HUES6 (cell line): Measurements from ENCODE around the gene RBM6.

Experiments
- H3K27ac ChIP-seq: 2 replicates; pipeline ENCODE4 v1.7.0; 2013; ENCODE audit warnings: low read depth, mild to moderate bottlenecking, low read length, inconsistent platforms
- H3K27me3 ChIP-seq: 2 replicates; pipeline ENCODE4 v1.6.1; 2013; ENCODE audit warnings: low read length; ENCODE audit not compliant: control insufficient read depth, insufficient read depth
- H3K36me3 ChIP-seq: 2 replicates; pipeline ENCODE4 v1.6.1; 2013; ENCODE audit warnings: low read length; ENCODE audit not compliant: control insufficient read depth, insufficient read depth
- H3K4me1 ChIP-seq: 2 replicates; pipeline ENCODE4 v1.6.1; 2013; ENCODE audit warnings: low read length; ENCODE audit not compliant: control insufficient read depth, insufficient read depth
- H3K4me3 ChIP-seq: 2 replicates; pipeline ENCODE4 v1.5.1; 2013; ENCODE audit warnings: low read depth, low read length
- H3K9ac ChIP-seq: one replicate; pipeline ENCODE4 v1.6.1; 2013; ENCODE audit warnings: mild to moderate bottlenecking, low read length
- H3K9me3 ChIP-seq: 2 replicates; pipeline ENCODE4 v1.6.1; 2013; ENCODE audit warnings: low read depth, low read length; ENCODE audit not compliant: control insufficient read depth, insufficient read depth

RBM6 gene

GRCh38 chr3:49939858-49940666, at the start of gene RBM6:
RBM6 (plus strand) TSS chr3:49940150; CDS start chr3:49962642, 22,492 bp downstream.
- Histone ChIP-seq H3K9me3 (no peaks in the 10 kb centered on the region), H3K27me3 (no peaks in the 10 kb centered on the region), H3K4me3 (peak within 1 kb of the TSS; percentile 98), H3K4me1 (no peaks in the 10 kb centered on the region), H3K27ac (peak within 1 kb of the TSS; percentile 54; the same call in 1 of the 2 replicates), H3K36me3 (peaks cover 4% of the 10 kb centered on the region; the same call in 1 of the 2 replicates), H3K9ac (peak within 1 kb of the TSS; percentile 91)

DNA sequence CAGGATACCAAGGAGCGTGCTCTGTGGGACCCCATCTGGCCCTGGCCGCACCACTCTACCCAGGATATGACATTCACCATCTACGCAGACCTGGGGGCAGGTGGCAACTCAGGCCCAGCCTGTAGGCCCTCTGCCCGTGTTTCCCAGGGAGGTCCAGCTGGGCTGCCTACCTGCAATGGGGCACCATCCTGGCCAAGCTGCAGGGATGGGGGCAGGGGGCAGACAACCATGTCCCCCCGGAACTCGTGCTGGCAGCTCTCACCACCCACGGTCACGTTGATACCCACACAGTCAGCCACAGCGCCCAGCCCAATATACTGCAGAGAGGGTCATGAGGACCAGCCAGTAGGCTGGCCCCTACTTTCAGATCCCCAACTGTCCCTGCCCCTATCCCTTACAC, 44.2 kb upstream of the RBM6 start:
- no peak overlapping the region for H3K27ac ChIP-seq
- no peak overlapping the region for H3K9ac ChIP-seq
- no peaks in the 10 kb centered on the region for H3K36me3 ChIP-seq
- H3K4me3 ChIP-seq = no peak overlapping the region
- H3K9me3 ChIP-seq = no peaks in the 10 kb centered on the region
- no peaks in the 10 kb centered on the region for H3K27me3 ChIP-seq
- H3K4me1 ChIP-seq = no peaks in the 10 kb centered on the region; the same call in 1 of the 2 replicates

- H3K9me3 ChIP-seq = no peaks in the 10 kb centered on the region
- H3K36me3 ChIP-seq = no peaks in the 10 kb centered on the region
- no peak overlapping the region for H3K27ac ChIP-seq
- H3K27me3 ChIP-seq = no peaks in the 10 kb centered on the region
- no peaks in the 10 kb centered on the region; the same call in 1 of the 2 replicates for H3K4me1 ChIP-seq
- no peak overlapping the region for H3K4me3 ChIP-seq
- H3K9ac ChIP-seq = no peak overlapping the region
These were observed 43.6 kb upstream of the RBM6 start for GRCh38 chr3:49896345-49896744.

GRCh38 chr3:49898991-49899390, 41.0 kb upstream of the RBM6 start:
- Histone ChIP-seq H3K4me1 (peaks cover 7% of the 10 kb centered on the region), H3K27ac (no peak overlapping the region), H3K27me3 (no peaks in the 10 kb centered on the region), H3K4me3 (no peak overlapping the region), H3K9me3 (no peaks in the 10 kb centered on the region), H3K36me3 (no peaks in the 10 kb centered on the region), H3K9ac (no peak overlapping the region)

- H3K27ac ChIP-seq = no peak overlapping the region
- no peak overlapping the region for H3K9ac ChIP-seq
- peaks cover 9% of the 10 kb centered on the region for H3K4me1 ChIP-seq
- H3K27me3 ChIP-seq = no peaks in the 10 kb centered on the region
- no peaks in the 10 kb centered on the region for H3K9me3 ChIP-seq
- H3K4me3 ChIP-seq = no peak overlapping the region
- no peaks in the 10 kb centered on the region for H3K36me3 ChIP-seq
These were observed 40.1 kb upstream of the RBM6 start for GRCh38 chr3:49899815-49900214.

DNA sequence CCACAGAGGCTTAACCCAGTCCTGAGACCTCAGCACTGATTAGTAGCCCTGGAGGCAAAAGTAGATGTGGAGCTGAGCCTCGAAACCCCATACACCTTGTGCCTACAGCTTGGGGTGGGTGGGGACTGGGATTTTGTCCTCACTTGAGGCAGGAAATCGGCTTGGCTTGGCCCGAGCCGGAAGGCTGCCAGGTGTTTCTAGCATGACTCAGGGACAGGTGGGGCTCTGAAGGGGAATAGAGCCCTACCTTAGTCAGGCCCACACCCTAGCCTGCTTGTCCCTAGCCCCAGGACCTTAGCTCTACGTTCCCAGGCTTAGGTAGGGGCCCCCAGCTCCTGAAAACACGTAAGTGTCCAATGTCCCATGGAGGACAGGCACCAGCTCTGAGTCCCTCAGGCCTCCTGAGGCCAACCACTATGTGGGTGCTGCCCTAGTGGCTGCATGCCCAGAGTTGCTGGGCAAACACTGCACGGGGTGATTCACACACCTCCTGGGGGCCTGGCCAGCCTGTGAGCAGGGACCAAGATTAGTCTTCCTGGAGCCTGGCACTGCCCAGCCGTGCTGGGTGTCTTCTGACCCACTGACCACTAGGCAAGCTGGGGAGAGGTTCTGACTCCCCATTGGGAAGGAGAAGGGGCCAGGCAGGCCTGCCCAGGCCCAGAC, 39.3 kb upstream of the RBM6 start:
- no peaks in the 10 kb centered on the region for H3K36me3 ChIP-seq
- H3K9ac ChIP-seq = no peak overlapping the region
- H3K9me3 ChIP-seq = no peaks in the 10 kb centered on the region
- H3K4me3 ChIP-seq = no peak overlapping the region
- H3K4me1 ChIP-seq = peaks cover 9% of the 10 kb centered on the region
- no peaks in the 10 kb centered on the region for H3K27me3 ChIP-seq
- no peak overlapping the region for H3K27ac ChIP-seq

DNA sequence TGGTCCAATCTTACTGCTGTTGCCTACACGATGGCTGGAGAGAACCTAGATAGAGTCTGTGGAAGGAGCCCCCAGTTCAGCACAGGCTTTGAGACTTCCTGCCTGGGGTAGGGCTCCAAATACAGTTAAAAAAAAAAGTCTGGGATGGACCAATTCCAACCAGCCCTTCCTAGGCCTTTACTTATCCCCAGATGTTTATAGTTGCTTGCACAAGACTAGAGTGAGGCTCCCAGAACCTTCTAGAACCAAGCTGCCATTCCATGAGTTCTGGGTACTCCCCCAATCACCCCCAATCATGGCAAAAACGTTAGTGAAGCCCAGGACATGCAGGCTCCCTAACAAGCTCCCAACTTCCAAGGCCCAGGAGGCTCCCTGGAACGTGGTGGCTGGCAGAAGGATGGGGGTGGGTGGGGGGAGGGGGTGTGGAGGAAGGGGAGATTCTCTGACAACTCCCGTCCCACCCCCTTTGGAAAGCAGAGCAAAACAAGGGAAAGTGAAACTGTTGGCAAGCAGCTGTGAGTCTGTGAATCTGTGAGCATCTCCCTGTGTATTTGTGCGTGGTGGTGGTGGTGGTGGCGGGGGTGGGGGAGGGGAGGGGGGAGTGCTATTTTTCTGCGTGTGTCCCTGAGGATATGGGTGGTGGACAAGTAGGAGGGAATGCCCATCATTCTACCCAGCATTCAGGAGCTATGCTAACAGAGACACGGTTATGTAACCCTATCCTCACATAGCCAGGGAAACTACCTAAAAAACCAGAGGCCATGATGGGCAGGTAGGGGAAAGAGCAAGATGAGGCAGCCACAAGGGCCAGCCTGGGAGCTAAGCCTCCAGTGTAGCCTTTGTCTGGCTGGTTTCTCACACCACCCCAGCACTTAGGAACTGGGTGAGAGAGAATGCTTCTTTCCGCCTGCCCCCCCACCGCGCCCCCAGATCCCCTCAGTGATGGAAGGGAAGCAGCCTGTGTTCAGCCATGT, 38.3 kb upstream of the RBM6 start:
- H3K27ac ChIP-seq = no peak overlapping the region

GRCh38 chr3:49902511-49903345, 37.2 kb upstream of the RBM6 start:
- H3K9me3 ChIP-seq = no peaks in the 10 kb centered on the region
- peaks cover 20% of the 10 kb centered on the region for H3K4me1 ChIP-seq
- H3K27me3 ChIP-seq = no peaks in the 10 kb centered on the region
- no peak overlapping the region for H3K9ac ChIP-seq
- H3K4me3 ChIP-seq = no peak overlapping the region
- H3K27ac ChIP-seq = no peak overlapping the region
- H3K36me3 ChIP-seq = no peaks in the 10 kb centered on the region

More for the DNA sequence above, 38.3 kb upstream of the RBM6 start:
- no peaks in the 10 kb centered on the region for H3K9me3 ChIP-seq
- H3K36me3 ChIP-seq = no peaks in the 10 kb centered on the region
- H3K4me3 ChIP-seq = no peak overlapping the region
- no peaks in the 10 kb centered on the region for H3K27me3 ChIP-seq
- H3K9ac ChIP-seq = no peak overlapping the region
- H3K4me1 ChIP-seq = peaks cover 19% of the 10 kb centered on the region

DNA sequence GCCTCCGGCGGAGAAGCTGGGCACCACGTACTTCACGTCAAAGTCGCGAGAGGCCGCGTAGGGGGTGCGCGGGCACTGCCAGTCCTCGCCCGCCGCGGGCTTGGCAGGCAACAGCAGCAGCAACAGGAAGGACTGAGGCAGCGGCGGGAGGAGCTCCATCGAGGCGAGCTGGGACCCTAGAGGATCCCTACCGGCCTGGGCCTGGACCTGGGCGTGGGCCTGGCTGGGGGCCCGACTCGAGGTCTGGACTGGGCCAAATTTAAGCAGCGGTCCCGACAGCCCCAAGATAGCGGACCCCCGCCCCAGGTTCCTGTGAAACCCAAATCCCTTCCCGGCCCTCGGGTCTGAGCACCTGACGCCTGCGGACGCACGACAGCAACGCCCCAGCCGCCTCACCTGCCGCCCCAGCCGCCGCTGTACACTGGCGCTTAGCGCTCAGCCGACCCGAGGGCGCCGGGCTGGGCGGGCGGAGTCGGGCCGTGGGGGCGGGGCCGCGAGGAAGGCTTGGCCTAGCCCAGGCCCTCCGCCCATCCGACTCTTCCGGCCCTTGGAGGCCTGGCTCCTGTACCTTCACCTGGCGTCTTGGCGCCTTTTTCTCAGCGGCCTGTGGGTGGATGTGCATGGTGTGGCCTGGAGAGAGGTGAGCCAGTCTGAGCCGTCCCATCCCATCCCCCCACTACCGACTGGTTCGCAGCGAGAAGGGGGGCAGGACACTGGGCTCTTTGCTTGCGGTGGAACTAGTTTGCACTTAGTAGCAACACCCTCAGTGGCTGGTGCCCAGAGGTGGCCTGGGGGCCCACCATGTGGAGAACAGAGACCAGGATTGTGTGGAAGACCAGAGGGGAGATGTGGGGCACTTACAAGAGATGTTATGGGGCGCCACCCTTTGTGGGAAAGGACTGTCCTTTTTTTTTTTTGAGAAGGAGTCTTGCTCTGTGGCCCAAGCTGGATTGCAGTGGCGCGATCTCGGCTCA, 36.2 kb upstream of the RBM6 start, which contains the start of gene MST1R:
TSS of gene MST1R (minus strand) at position 423 of the 974 bp plus-strand sequence. CDS start at position 159, 264 bp downstream.
- Histone ChIP-seq H3K4me1 (peaks cover 30% of the 10 kb centered on the region), H3K27ac (no peak within 1 kb of the TSS), H3K36me3 (no peaks in the 10 kb centered on the region), H3K4me3 (peak within 1 kb of the TSS; percentile 42), H3K9me3 (no peaks in the 10 kb centered on the region), H3K27me3 (peaks cover 3% of the 10 kb centered on the region), H3K9ac (peak within 1 kb of the TSS; percentile 59)
